Kidney (tissue), 14 donors: ENCODE measurements around the gene ELFN2. TPM values are rescaled to one million over a fixed set of nuclear protein-coding genes. Genes with fewer than 3 reads are reported as not detected.

Source experiments
- DNase-seq, 5 donors: peaks; one replicate each; pipeline ENCODE4 v3.0.0-alpha.2; 2013 to 2020
- FAIRE-seq: peaks from 2 replicates; lab custom pipeline; 2012; peaks lifted over from hg19 to GRCh38; lab: Jason Lieb, UNC
- H3K27ac ChIP-seq, 2 donors: one replicate each; pipeline ENCODE4 v1.7.0; 2013; ENCODE audit warnings: low read depth in 2 of 2, low read length in 2 of 2, inconsistent platforms in 1 of 2
- H3K27me3 ChIP-seq: one replicate; pipeline ENCODE4 v1.7.1; 2013; ENCODE audit warnings: low read length, inconsistent platforms; ENCODE audit not compliant: control insufficient read depth, insufficient read depth
- H3K36me3 ChIP-seq, 3 donors: one replicate each; pipeline versions ENCODE4 v1.7.0 to v1.7.1; 2013; ENCODE audit warnings: low read length in 3 of 3, control low read depth in 1 of 3, inconsistent platforms in 1 of 3; ENCODE audit not compliant: insufficient read depth in 3 of 3, control insufficient read depth in 2 of 3
- H3K4me1 ChIP-seq, 3 donors: one replicate each; pipeline versions ENCODE4 v1.7.0 to v1.7.1; 2013; ENCODE audit warnings: low read length in 3 of 3, inconsistent platforms in 1 of 3, low read depth in 1 of 3; ENCODE audit not compliant: control insufficient read depth in 2 of 3, insufficient read depth in 2 of 3
- H3K4me3 ChIP-seq, 3 donors: one replicate each; pipeline versions ENCODE4 v1.7.0 to v1.8.1; 2013; ENCODE audit warnings: low read length in 3 of 3, control low read depth in 1 of 3, inconsistent platforms in 1 of 3
- H3K9ac ChIP-seq, 3 donors: one replicate each; pipeline versions ENCODE4 v1.7.0 to v1.7.1; 2013; ENCODE audit warnings: low read length in 3 of 3, control low read depth in 1 of 3, inconsistent platforms in 1 of 3
- H3K9me3 ChIP-seq, 3 donors: one replicate each; pipeline versions ENCODE4 v1.7.0 to v1.7.1; 2013; ENCODE audit warnings: low read length in 3 of 3, control low read depth in 1 of 3, inconsistent platforms in 1 of 3; ENCODE audit not compliant: control insufficient read depth in 2 of 3, insufficient read depth in 1 of 3
- intact Hi-C: fragments of 100-400 bp; cut with DNase I; formaldehyde crosslinking; loops from one replicate; pipeline ENCODE4 v1.11.1; 2022
- polyA plus RNA-seq: library from polyadenylated mRNA; stranded (reverse); fragments of 350-450 nt; fragmentation: Illumina TruSeq; extraction: RNeasy Lipid Tissue Mini Kit (QIAGEN cat#74804); gene quantifications from one replicate; pipeline ENCODE4 v1.2.3, GENCODE V29; 2014; ENCODE audit warnings: low read depth, low replicate concordance; ENCODE audit not compliant: insufficient read depth
- total RNA-seq: library from RNA; stranded (reverse); fragmentation: NEBNext Ultra II Directional; extraction: Animal tissue kit (Norgen Biotek cat#: 25700); gene quantifications from one replicate; pipeline ENCODE4 v1.2.1, GENCODE V29; 2021
- TF ChIP-seq, protein P1 (sequence below): IDR thresholded peaks from 3 replicates; pipeline ENCODE4 v1.5.1; 2012; ENCODE audit warnings: mild to moderate bottlenecking, moderate library complexity, borderline replicate concordance; ENCODE audit not compliant: insufficient read depth; ENCODE audit errors: extremely low read depth
- donor health status: control.
- donor health status: control.
- donor health status: control.
- donor health status: control.
- donor health status: control.
- donor health status: DM: yes; HTN: yes; CAD: no.
- donor health status: Normal renal cell carcinoma (clear cell type).

ELFN2 gene
- total and polyA plus RNA-seq, 2 donors from 2014 or later, result 0.19 to 4.6 TPM

DNA sequence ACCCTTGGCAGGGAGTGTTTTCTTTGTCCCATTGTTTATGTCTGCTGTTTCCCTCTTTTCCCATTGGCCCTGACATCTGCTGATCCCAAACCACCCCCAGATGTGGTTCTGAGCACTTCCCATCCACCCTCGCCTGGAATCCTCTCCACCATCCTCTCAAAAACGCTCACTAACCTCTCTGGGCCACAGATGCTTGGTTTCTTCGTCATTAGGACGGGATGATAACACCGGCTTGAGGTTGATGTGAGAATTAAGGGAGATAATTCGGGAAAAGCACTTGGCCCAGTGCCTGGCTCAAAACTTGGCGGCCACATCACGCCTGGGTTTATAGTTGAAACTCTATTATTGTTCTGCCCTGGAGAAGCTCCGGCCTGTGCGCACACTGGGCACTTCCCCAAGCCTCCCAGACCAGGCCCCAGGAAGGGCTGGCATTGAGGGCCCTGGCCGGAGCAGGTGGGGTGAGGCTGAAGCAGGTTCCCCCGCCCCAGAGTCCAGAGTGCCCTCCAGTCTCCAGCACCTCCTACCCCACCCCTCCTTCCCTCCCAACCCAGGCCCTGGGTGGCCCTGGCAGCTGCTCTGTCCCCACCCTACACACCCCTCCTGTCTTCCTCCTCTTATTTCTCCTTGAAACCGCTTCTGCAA, 81.3 kb downstream of the ELFN2 start:
- no peak overlapping the region for H3K9ac ChIP-seq
- H3K27ac ChIP-seq, result no peak overlapping the region
- H3K36me3 ChIP-seq, result no peaks in the 10 kb centered on the region
- no peak for FAIRE-seq
- DNase-seq, result no peak
- no peaks in the 10 kb centered on the region for H3K4me1 ChIP-seq
- TF ChIP-seq, protein P1, sequence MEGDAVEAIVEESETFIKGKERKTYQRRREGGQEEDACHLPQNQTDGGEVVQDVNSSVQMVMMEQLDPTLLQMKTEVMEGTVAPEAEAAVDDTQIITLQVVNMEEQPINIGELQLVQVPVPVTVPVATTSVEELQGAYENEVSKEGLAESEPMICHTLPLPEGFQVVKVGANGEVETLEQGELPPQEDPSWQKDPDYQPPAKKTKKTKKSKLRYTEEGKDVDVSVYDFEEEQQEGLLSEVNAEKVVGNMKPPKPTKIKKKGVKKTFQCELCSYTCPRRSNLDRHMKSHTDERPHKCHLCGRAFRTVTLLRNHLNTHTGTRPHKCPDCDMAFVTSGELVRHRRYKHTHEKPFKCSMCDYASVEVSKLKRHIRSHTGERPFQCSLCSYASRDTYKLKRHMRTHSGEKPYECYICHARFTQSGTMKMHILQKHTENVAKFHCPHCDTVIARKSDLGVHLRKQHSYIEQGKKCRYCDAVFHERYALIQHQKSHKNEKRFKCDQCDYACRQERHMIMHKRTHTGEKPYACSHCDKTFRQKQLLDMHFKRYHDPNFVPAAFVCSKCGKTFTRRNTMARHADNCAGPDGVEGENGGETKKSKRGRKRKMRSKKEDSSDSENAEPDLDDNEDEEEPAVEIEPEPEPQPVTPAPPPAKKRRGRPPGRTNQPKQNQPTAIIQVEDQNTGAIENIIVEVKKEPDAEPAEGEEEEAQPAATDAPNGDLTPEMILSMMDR, result no peak
- no peak overlapping the region for H3K4me3 ChIP-seq
- no peaks in the 10 kb centered on the region for H3K9me3 ChIP-seq
- intact Hi-C loops, result no loop called here
- no peaks in the 10 kb centered on the region for H3K27me3 ChIP-seq

DNA sequence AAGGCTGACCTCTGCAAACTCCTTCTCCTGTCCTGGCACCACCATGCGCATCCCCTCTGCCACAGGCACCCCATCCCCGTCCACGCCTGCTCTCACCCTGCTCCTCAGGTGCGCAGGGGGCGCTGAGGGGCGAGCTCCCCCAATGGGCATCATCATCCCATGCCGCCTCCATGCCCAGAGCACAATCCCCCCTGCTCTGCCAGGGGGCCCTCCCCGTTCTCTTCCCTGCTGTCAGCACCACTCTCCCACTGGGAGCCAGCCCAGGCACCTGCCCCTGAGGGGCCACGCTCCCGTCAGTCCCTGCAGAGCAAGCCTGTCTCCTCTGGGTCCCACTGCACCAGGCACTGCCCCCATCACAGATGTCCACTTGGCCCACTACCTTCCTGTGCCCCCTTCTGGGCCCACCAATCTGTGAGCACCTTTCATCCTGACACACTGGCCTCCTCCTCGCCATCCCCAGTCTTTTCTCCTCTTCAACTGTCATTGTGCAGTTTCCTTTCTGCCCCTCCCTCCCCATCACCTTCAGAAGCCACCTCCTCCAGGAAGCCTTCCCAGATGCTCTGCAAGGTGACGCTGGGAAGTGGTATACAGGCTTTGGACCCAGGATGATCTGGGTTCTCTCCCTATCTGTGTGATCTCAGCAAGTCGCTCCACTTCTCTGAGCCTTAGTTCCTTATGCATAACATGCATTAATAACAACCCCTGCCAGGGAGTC, 82.4 kb downstream of the ELFN2 start:
- TF ChIP-seq, protein P1, result no peak
- intact Hi-C loops, result no loop called here
- FAIRE-seq (no peak), DNase-seq (no peak)
- H3K4me1 ChIP-seq, result no peaks in the 10 kb centered on the region
- H3K27me3 ChIP-seq, result no peaks in the 10 kb centered on the region
- H3K9me3 ChIP-seq, result no peaks in the 10 kb centered on the region
- no peak overlapping the region for H3K9ac ChIP-seq
- no peaks in the 10 kb centered on the region for H3K36me3 ChIP-seq
- H3K27ac ChIP-seq, result no peak overlapping the region
- no peak overlapping the region for H3K4me3 ChIP-seq

DNA sequence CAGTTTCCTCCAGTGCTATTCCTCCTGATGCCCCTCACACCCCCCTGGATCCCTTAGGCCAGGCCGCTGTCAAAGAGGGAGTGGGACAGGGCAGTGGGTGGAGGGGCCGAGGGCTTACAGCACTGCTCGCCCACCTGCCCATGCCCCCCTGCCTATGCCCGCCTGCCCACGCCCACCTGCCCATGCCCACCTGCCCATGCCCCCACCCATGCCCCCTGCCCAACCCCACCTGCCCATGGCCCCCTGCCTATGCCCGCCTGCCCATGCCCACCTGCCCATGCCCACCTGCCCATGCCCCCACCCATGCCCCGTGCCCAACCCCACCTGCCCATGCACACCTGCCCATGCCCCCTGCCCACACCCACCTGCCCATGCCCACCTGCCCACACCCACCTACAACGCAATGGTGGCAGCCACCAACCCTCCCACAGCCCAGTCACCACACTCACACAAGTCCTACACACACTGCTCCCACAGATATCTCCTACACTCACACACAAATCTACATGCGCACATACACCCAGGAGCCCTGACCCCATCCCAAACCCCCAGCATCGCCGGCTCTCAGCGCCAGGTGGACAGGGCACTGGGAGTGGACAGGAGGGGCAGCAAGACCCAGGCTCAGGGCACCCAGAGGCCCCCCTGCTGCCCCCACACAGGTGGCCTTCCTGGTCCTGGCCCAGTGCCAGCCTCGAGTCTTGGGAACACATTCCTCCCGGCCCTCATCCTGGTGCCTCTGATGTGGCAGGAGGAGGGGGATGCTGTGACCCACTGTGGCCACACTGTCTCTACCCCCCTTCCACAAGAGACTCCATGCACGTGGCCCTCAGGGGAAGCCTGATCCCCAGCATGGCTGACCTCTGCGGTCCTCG, 83.2 kb downstream of the ELFN2 start:
- TF ChIP-seq, protein P1, result no peak
- Histone ChIP-seq H3K4me1 (no peaks in the 10 kb centered on the region), H3K9ac (no peak overlapping the region), H3K27ac (no peak overlapping the region), H3K4me3 (no peak overlapping the region), H3K36me3 (no peaks in the 10 kb centered on the region), H3K27me3 (no peaks in the 10 kb centered on the region), H3K9me3 (no peaks in the 10 kb centered on the region)
- intact Hi-C loops, result no loop called here
- no peak for DNase-seq
- no peak for FAIRE-seq
